Measurements from ENCODE around the gene ICA1.

- TF ChIP-seq POLR2AphosphoS5 (IDR thresholded peaks at IDR 0.05; ENCODE audit: low read depth) (no peak), EZH2 (IDR thresholded peaks at IDR 0.05; ENCODE audit: low read depth, unreplicated experiment) (no peak), CTCF (conservative IDR thresholded peaks at IDR 0.05; ENCODE audit: low read depth in 2 of 2) (no peak)
- TF ChIP-seq, protein P1, sequence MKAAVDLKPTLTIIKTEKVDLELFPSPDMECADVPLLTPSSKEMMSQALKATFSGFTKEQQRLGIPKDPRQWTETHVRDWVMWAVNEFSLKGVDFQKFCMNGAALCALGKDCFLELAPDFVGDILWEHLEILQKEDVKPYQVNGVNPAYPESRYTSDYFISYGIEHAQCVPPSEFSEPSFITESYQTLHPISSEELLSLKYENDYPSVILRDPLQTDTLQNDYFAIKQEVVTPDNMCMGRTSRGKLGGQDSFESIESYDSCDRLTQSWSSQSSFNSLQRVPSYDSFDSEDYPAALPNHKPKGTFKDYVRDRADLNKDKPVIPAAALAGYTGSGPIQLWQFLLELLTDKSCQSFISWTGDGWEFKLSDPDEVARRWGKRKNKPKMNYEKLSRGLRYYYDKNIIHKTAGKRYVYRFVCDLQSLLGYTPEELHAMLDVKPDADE (IDR thresholded peaks at IDR 0.05), result no peak
- TF ChIP-seq, protein P2, sequence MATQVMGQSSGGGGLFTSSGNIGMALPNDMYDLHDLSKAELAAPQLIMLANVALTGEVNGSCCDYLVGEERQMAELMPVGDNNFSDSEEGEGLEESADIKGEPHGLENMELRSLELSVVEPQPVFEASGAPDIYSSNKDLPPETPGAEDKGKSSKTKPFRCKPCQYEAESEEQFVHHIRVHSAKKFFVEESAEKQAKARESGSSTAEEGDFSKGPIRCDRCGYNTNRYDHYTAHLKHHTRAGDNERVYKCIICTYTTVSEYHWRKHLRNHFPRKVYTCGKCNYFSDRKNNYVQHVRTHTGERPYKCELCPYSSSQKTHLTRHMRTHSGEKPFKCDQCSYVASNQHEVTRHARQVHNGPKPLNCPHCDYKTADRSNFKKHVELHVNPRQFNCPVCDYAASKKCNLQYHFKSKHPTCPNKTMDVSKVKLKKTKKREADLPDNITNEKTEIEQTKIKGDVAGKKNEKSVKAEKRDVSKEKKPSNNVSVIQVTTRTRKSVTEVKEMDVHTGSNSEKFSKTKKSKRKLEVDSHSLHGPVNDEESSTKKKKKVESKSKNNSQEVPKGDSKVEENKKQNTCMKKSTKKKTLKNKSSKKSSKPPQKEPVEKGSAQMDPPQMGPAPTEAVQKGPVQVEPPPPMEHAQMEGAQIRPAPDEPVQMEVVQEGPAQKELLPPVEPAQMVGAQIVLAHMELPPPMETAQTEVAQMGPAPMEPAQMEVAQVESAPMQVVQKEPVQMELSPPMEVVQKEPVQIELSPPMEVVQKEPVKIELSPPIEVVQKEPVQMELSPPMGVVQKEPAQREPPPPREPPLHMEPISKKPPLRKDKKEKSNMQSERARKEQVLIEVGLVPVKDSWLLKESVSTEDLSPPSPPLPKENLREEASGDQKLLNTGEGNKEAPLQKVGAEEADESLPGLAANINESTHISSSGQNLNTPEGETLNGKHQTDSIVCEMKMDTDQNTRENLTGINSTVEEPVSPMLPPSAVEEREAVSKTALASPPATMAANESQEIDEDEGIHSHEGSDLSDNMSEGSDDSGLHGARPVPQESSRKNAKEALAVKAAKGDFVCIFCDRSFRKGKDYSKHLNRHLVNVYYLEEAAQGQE (IDR thresholded peaks at IDR 0.05; ENCODE audit: unreplicated experiment), result no peak
These were observed 102.4 kb downstream of the ICA1 start for GRCh38 chr7:8159595-8159994.
